ENCODE results near the gene LCLAT1. TPM values are rescaled to one million over a fixed set of nuclear protein-coding genes. Genes with fewer than 3 reads are reported as not detected.
A peak's percentile ranks its signal among the peaks of the same experiment; 100 is the strongest.

The LCLAT1 gene
- total RNA-seq, 1 donor from 2014 or later, result 29.3 TPM

DNA sequence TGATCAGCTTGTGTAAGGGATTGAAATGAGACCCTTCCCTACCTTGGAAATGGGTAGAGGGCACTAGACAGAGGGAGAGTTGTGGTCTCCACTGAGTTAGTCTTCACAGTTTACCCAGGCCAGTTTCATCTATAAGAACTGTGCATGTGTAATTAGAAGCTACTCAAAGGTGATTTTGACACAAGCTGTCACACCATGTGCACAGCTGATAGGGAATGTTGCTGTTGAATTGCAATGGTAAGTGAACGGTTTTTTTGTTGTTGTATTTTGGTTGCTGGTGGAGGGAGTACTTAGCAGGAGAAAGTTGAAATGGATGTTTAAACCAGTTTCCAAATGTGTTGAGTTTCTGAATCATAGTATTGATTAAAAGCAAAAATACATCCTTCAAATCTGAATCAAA lies 168.9 kb downstream of the LCLAT1 start:
- DNase-seq (ENCODE audit: low spot score, unreplicated experiment), result no peak
- Mint-ChIP-seq H3K27ac (no peak overlapping the region), H3K36me3 (ENCODE audit: insufficient read depth) (peaks cover 5% of the 10 kb centered on the region), H3K4me1 (ENCODE audit: low read depth) (peaks cover 33% of the 10 kb centered on the region), H3K27me3 (no peaks in the 10 kb centered on the region), H3K9me3 (ENCODE audit: low read depth) (peaks cover 5% of the 10 kb centered on the region), H3K4me3 (ENCODE audit: low read depth) (no peak overlapping the region)
- TF ChIP-seq, protein P1, sequence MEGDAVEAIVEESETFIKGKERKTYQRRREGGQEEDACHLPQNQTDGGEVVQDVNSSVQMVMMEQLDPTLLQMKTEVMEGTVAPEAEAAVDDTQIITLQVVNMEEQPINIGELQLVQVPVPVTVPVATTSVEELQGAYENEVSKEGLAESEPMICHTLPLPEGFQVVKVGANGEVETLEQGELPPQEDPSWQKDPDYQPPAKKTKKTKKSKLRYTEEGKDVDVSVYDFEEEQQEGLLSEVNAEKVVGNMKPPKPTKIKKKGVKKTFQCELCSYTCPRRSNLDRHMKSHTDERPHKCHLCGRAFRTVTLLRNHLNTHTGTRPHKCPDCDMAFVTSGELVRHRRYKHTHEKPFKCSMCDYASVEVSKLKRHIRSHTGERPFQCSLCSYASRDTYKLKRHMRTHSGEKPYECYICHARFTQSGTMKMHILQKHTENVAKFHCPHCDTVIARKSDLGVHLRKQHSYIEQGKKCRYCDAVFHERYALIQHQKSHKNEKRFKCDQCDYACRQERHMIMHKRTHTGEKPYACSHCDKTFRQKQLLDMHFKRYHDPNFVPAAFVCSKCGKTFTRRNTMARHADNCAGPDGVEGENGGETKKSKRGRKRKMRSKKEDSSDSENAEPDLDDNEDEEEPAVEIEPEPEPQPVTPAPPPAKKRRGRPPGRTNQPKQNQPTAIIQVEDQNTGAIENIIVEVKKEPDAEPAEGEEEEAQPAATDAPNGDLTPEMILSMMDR (IDR thresholded peaks at IDR 0.05; ENCODE audit: unreplicated experiment), result no peak

DNA sequence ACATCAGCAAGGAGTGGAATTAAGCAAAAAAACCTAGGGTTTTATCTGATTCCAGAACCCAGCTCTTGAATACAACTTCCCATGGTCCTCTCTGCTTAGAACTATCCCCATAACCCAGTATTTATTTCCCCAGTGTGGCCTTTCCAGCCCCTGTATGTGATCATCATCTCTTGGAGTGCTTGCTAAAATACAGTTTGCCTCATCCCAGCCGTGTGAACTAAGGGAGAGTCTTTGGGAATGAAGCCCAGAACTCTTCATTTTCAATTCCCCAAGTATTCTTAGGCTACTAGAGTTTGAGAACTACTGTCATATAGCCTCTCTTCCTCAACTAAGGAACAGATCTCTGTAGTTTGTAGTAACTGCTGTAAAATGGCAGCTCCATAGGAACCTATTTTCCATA lies 173.1 kb downstream of the LCLAT1 start:
- no peak overlapping the region for H3K27ac Mint-ChIP-seq
- TF ChIP-seq, protein P1 (IDR thresholded peaks at IDR 0.05; ENCODE audit: unreplicated experiment), result no peak
- H3K27me3 Mint-ChIP-seq, result no peaks in the 10 kb centered on the region
- DNase-seq (ENCODE audit: low spot score, unreplicated experiment), result no peak
- H3K36me3 Mint-ChIP-seq (ENCODE audit: insufficient read depth), result peaks cover 9% of the 10 kb centered on the region
- H3K9me3 Mint-ChIP-seq (ENCODE audit: low read depth), result peaks cover 7% of the 10 kb centered on the region
- H3K4me1 Mint-ChIP-seq (ENCODE audit: low read depth), result peaks cover 8% of the 10 kb centered on the region
- no peak overlapping the region for H3K4me3 Mint-ChIP-seq (ENCODE audit: low read depth)

DNA sequence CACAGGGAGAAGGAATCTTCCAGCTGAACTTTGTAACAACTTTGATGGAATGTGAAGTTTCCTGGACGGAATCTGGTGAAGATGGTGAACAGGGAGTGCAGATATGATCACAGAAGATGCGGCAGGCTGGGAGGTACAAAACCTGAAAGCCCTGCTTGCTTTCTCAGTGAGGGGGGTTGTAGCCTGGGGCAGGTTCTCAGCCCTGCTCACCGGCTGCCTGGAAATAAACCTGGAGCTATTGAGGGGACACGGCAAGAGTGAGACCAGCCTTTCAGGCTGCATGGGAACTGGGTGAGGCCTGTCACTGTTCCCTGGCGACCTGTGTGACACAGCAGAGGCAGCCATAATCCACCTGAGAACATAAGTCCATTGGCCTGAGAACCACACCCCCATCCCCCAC lies 174.8 kb downstream of the LCLAT1 start:
- no peak for DNase-seq (ENCODE audit: low spot score, unreplicated experiment)
- Mint-ChIP-seq H3K9me3 (ENCODE audit: low read depth) (peaks cover 7% of the 10 kb centered on the region), H3K36me3 (ENCODE audit: insufficient read depth) (peaks cover 9% of the 10 kb centered on the region), H3K27me3 (no peaks in the 10 kb centered on the region), H3K4me1 (ENCODE audit: low read depth) (peaks cover 5% of the 10 kb centered on the region), H3K27ac (peak overlapping the region; percentile 62), H3K4me3 (ENCODE audit: low read depth) (no peak overlapping the region)
- TF ChIP-seq, protein P1 (IDR thresholded peaks at IDR 0.05; ENCODE audit: unreplicated experiment), result no peak

- Mint-ChIP-seq H3K27ac (peak overlapping the region; percentile 17), H3K9me3 (ENCODE audit: low read depth) (peaks cover 7% of the 10 kb centered on the region), H3K36me3 (ENCODE audit: insufficient read depth) (peaks cover 10% of the 10 kb centered on the region), H3K4me3 (ENCODE audit: low read depth) (no peak overlapping the region), H3K4me1 (ENCODE audit: low read depth) (peaks cover 5% of the 10 kb centered on the region), H3K27me3 (no peaks in the 10 kb centered on the region)
- TF ChIP-seq, protein P1 (IDR thresholded peaks at IDR 0.05; ENCODE audit: unreplicated experiment), result no peak
- no peak for DNase-seq (ENCODE audit: low spot score, unreplicated experiment)
These were observed 175.4 kb downstream of the LCLAT1 start for GRCh38 chr2:30622452-30622851.

DNA sequence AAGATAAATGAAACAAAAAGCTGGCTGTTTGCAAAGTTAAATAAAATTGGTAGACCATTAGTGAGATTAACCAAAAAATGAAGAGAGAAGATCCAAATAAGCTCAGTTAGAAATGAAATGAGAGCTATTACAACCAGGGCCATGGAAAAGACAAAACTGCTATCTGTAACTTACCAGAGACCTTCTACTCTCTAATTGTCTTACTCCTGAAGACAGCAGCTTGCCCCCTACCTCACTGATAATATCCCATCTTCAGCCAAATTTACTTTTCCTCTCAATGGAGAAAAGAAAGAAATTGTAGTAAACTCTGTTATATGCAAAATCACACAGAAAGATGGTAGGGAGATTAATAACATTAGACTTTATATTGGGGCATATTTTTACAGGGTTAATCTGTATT lies 178.2 kb downstream of the LCLAT1 start:
- Mint-ChIP-seq H3K36me3 (ENCODE audit: insufficient read depth) (peaks cover 10% of the 10 kb centered on the region), H3K27me3 (no peaks in the 10 kb centered on the region), H3K4me1 (ENCODE audit: low read depth) (peaks cover 5% of the 10 kb centered on the region), H3K27ac (no peak overlapping the region), H3K4me3 (ENCODE audit: low read depth) (no peak overlapping the region), H3K9me3 (ENCODE audit: low read depth) (peaks cover 7% of the 10 kb centered on the region)
- no peak for DNase-seq (ENCODE audit: low spot score, unreplicated experiment)
- TF ChIP-seq, protein P1 (IDR thresholded peaks at IDR 0.05; ENCODE audit: unreplicated experiment), result no peak

Data from progenitor cell of endocrine pancreas (in vitro differentiated cells).